Erythroblast (primary cell): Measurements from ENCODE around the gene CDC42BPB.

Experiments
- GATA1 ChIP-seq: IDR thresholded peaks from 2 replicates; pipeline ENCODE4 v1.6.1; 2011; ENCODE audit warnings: low read depth, mild to moderate bottlenecking, control low read depth, low read length, moderate library complexity
- POLR2A ChIP-seq: IDR thresholded peaks from 2 replicates; pipeline ENCODE4 v1.6.1; 2011; ENCODE audit warnings: mild to moderate bottlenecking, low read length

DNA sequence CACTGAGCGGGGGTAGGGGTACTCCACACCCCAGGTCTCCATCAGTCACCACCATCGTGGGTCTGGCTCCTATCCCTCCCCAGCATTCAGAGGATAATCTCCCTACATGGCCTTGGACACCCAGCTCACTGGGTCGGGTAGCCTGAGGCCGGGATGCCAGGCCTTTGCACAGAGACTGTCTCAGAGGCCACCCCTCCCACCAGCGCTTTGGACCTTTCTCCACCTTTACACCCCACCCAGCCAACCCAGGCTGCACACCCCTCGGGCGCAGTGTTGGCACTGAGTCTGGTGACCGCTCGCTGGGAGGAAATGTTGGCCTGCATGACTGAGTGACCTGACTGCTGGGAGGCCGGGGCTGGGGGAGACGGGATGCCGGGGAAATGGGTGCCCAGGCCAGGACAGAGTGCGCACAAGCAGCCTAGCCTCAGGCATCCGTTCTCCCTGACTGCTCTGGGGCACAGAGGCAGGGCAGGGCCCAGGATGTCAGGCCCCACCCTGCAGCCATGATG is 16.1 kb upstream of the CDC42BPB start:
- TF ChIP-seq POLR2A (no peak), GATA1 (no peak)
